Fibroblast of mammary gland (primary cell): ENCODE results near the gene HK2.
"Not testable (repeated sequence)": the region's sequence is repeated elsewhere in the genome, so short reads cannot be mapped to it uniquely, and the experiment has no call there.

Experiments used
- DNase-seq: peaks from one replicate; pipeline ENCODE4 v3.0.0-alpha.2; 2010; ENCODE audit warnings: low read depth
- H3K4me3 ChIP-seq: 2 replicates; pipeline ENCODE4 v1.5.1; 2011; ENCODE audit warnings: low read depth, mild to moderate bottlenecking, low read length, moderate library complexity; ENCODE audit not compliant: control insufficient read depth
- TF ChIP-seq, protein P1 (sequence below): conservative IDR thresholded peaks from 2 replicates; pipeline ENCODE4 v1.5.1; 2011; ENCODE audit warnings: low read depth, low read length, inconsistent platforms; ENCODE audit not compliant: control insufficient read depth, insufficient read depth

Gene HK2

DNA sequence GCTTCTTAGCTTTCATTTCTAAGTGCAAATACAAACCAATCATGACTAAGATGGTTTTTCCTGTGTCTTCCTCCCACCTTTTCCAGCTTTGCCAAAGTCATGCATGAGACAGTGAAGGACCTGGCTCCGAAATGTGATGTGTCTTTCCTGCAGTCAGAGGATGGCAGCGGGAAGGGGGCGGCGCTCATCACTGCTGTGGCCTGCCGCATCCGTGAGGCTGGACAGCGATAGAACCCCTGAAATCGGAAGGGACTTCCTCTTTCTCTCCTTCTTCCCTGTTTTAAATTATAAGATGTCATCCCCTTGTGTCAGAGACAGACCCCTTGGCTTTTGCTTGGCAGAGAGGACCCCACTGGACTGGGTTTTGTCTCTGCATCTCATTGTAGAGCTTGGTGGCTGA is 56.8 kb downstream of the HK2 start:
- no peak overlapping the region for H3K4me3 ChIP-seq
- TF ChIP-seq, protein P1, sequence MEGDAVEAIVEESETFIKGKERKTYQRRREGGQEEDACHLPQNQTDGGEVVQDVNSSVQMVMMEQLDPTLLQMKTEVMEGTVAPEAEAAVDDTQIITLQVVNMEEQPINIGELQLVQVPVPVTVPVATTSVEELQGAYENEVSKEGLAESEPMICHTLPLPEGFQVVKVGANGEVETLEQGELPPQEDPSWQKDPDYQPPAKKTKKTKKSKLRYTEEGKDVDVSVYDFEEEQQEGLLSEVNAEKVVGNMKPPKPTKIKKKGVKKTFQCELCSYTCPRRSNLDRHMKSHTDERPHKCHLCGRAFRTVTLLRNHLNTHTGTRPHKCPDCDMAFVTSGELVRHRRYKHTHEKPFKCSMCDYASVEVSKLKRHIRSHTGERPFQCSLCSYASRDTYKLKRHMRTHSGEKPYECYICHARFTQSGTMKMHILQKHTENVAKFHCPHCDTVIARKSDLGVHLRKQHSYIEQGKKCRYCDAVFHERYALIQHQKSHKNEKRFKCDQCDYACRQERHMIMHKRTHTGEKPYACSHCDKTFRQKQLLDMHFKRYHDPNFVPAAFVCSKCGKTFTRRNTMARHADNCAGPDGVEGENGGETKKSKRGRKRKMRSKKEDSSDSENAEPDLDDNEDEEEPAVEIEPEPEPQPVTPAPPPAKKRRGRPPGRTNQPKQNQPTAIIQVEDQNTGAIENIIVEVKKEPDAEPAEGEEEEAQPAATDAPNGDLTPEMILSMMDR: no peak
- no peak for DNase-seq

DNA sequence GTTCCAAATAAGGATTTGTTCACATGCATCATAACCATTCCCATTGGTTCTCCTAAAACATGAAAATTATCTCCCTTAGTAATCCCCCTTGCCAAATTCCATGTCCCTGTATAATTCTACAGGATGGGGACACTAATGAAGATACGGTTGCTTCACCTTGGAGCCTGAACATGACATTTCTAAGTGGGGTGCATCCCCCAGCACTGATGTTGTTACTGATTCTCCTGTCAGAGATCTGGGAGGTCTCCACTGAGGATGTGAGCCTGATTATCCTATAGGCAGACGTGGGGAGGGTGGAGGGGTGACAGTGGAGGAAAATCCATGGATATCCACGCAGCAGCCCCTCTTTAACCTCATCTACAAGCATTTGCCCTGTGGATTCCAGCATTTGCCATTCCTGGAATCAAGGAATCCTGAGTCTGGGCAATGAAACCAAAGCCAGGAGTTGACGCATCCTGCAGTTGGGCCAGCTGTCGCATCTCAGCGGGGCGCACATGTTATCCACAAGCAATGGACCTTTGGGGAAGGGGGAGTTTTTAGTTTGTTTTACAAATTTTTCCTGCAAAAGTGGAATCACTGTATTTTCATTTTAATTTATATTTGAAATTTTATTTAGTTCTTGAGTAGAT is 57.3 kb downstream of the HK2 start:
- H3K4me3 ChIP-seq: no peak overlapping the region
- DNase-seq: no peak
- TF ChIP-seq, protein P1: no peak

DNA sequence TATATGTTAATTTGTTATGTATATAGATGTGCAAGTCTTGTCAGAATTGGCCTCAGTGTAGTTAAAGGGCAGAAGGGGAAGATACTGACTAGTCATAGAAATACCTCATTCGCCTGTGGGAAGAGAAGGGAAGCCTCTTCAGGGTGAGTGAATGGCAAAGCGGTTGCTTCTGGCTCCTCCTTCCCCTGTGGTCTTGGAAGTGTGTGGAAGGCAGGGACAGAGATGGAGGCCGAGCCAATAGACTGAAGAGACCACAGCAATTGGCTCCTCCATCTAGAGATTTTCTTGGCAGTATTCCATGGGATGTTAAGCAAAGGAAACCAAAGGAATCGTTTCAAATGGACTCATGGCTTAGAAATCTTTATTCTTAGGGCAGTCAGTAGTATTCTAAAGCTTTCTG is 57.9 kb downstream of the HK2 start:
- not testable (repeated sequence) for H3K4me3 ChIP-seq
- peak; percentile 74 for DNase-seq

DNA sequence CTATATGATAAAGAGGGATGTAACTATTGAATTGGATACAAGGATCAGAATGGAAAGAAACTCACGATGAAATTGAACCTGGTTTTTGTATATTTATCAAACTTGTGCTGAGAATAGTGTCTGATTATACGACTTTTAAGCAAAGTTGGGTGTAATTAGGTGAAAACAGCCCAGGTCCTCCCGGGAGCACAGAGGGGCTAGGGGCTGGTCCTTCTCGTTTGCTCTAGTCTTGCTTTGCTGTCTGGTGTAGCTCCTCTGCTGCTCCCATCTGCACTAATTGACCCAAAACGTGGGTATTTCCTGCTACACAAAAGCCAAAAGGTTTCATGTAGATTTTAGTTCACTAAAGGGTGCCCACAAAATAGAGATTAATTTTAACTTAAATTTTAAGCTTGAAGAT is 58.7 kb downstream of the HK2 start:
- no peak overlapping the region for H3K4me3 ChIP-seq
- DNase-seq: no peak
- TF ChIP-seq, protein P1: no peak

- peak; percentile 79 for DNase-seq
- TF ChIP-seq, protein P1: no peak
- no peak overlapping the region for H3K4me3 ChIP-seq
These were observed 59.4 kb downstream of the HK2 start for GRCh38 chr2:74893332-74893731.

GRCh38 chr2:74894272-74894981 is 60.5 kb downstream of the HK2 start:
- no peak overlapping the region for H3K4me3 ChIP-seq
- TF ChIP-seq, protein P1: no peak
- DNase-seq: peak; percentile 88

GRCh38 chr2:74895001-74895400 is 61.1 kb downstream of the HK2 start:
- TF ChIP-seq, protein P1: no peak
- DNase-seq: no peak
- no peak overlapping the region for H3K4me3 ChIP-seq
